IMR-90 (cell line): ENCODE data around the gene POLD1. TPM values are rescaled to one million over a fixed set of nuclear protein-coding genes. Genes with fewer than 3 reads are reported as not detected.

ENCODE experiments used
- ATAC-seq: fragments of 200-7000 bp; cut with Tn5 transposase; 2 replicates; pipeline ENCODE4 v1.9.1; 2020; ENCODE audit warnings: low read depth, mild to moderate bottlenecking, moderate library complexity
- BruUV-seq: library from RNA; stranded (reverse); fragments of 400-500 nt; replicated peaks from 2 replicates; lab custom pipeline; 2021; lab: Mats Ljungman, UMichigan
- CTCF ChIA-PET: fragments of 300-600 bp; formaldehyde crosslinking; extraction: SDS; loops from one replicate; lab custom pipeline; 2021; ENCODE audit warnings: antibody characterized with exemption; lab: Yijun Ruan, JAX
- POLR2A ChIA-PET: fragments of 300-600 bp; sonication (Branson Sonifier 250); formaldehyde crosslinking; loops from one replicate; lab custom pipeline; 2022; ENCODE audit warnings: antibody characterized with exemption; ENCODE audit not compliant: unreplicated experiment; lab: Charles Lee
- DNase-seq: peaks from one replicate; pipeline ENCODE4 v3.0.0; 2013
- H2AFZ ChIP-seq: replicated peaks from 2 replicates; pipeline ENCODE3; 2013; ENCODE audit warnings: low read length, mild to moderate bottlenecking; ENCODE audit not compliant: poor library complexity
- H2AK5ac ChIP-seq: 2 replicates; pipeline ENCODE4 v1.6.1; 2013; ENCODE audit warnings: low read depth, low read length, inconsistent platforms
- H2AK9ac ChIP-seq: replicated peaks from 2 replicates; pipeline ENCODE3; 2013; ENCODE audit warnings: mild to moderate bottlenecking, low read depth, low read length, moderate library complexity; ENCODE audit not compliant: poor library complexity
- H2BK120ac ChIP-seq: 2 replicates; pipeline ENCODE4 v1.6.1; 2013; ENCODE audit warnings: low read depth, low read length, inconsistent platforms
- H2BK15ac ChIP-seq: 3 replicates; pipeline ENCODE4 v1.6.1; 2013; ENCODE audit warnings: low read depth, low read length, inconsistent platforms
- H2BK20ac ChIP-seq: 2 replicates; pipeline ENCODE4 v1.6.1; 2013; ENCODE audit warnings: low read depth, mild to moderate bottlenecking, inconsistent platforms, low read length, moderate library complexity
- H2BK5ac ChIP-seq: 2 replicates; pipeline ENCODE4 v1.6.1; 2013; ENCODE audit warnings: mild to moderate bottlenecking, low read depth, low read length, inconsistent platforms; ENCODE audit not compliant: poor library complexity, severe bottlenecking
- H3K14ac ChIP-seq: replicated peaks from 2 replicates; pipeline ENCODE4 v1.6.1; 2013; ENCODE audit warnings: low read depth, low read length, inconsistent platforms
- H3K18ac ChIP-seq: 2 replicates; pipeline ENCODE4 v1.6.1; 2013; ENCODE audit warnings: low read depth, low read length, control low read depth
- H3K23ac ChIP-seq: 2 replicates; pipeline ENCODE4 v1.6.1; 2013; ENCODE audit warnings: low read depth, low read length, inconsistent platforms
- H3K27ac ChIP-seq: 2 replicates; pipeline ENCODE4 v1.5.1; 2013; ENCODE audit warnings: mild to moderate bottlenecking, control low read depth, low read length; ENCODE audit not compliant: insufficient read depth
- H3K27me3 ChIP-seq: 2 replicates; pipeline ENCODE4 v1.6.1; 2013; ENCODE audit warnings: low read length; ENCODE audit not compliant: control insufficient read depth, insufficient read depth
- H3K36me3 ChIP-seq: 2 replicates; pipeline ENCODE4 v1.6.1; 2013; ENCODE audit warnings: low read length, mixed read lengths; ENCODE audit not compliant: control insufficient read depth, insufficient read depth
- H3K4ac ChIP-seq: 2 replicates; pipeline ENCODE4 v1.6.1; 2013; ENCODE audit warnings: low read depth, low read length, inconsistent platforms
- H3K4me1 ChIP-seq: 2 replicates; pipeline ENCODE4 v1.6.1; 2013; ENCODE audit warnings: low read length, mixed read lengths; ENCODE audit not compliant: control insufficient read depth, insufficient read depth
- H3K4me2 ChIP-seq: 2 replicates; pipeline ENCODE4 v1.6.1; 2013; ENCODE audit warnings: low read depth, mild to moderate bottlenecking, control low read depth, low read length, moderate library complexity
- H3K4me3 ChIP-seq: 2 replicates; pipeline ENCODE4 v1.5.1; 2013; ENCODE audit warnings: low read depth, mild to moderate bottlenecking, control low read depth, low read length, moderate library complexity; ENCODE audit not compliant: insufficient read depth
- H3K56ac ChIP-seq: 2 replicates; pipeline ENCODE4 v1.6.1; 2013; ENCODE audit warnings: low read length, inconsistent platforms; ENCODE audit not compliant: insufficient read depth; ENCODE audit errors: extremely low read depth
- H3K79me1 ChIP-seq, 2 experiments: 2 replicates each; pipeline ENCODE4 v1.6.1; 2013; ENCODE audit warnings: low read length in 2 of 2, inconsistent platforms in 1 of 2, low read depth in 1 of 2
- H3K9ac ChIP-seq: 2 replicates; pipeline ENCODE4 v1.6.1; 2013; ENCODE audit warnings: low read depth, low read length, control low read depth
- H3K9me1 ChIP-seq: 2 replicates; pipeline ENCODE4 v1.6.1; 2013; ENCODE audit warnings: low read length, inconsistent platforms; ENCODE audit not compliant: insufficient read depth
- H3K9me3 ChIP-seq: 2 replicates; pipeline ENCODE4 v1.6.1; 2013; ENCODE audit warnings: low read length; ENCODE audit not compliant: control insufficient read depth, insufficient read depth
- H4K20me1 ChIP-seq: 2 replicates; pipeline ENCODE4 v1.6.1; 2013; ENCODE audit warnings: low read length, inconsistent platforms; ENCODE audit not compliant: insufficient read depth
- H4K5ac ChIP-seq: 2 replicates; pipeline ENCODE4 v1.6.1; 2013; ENCODE audit warnings: mild to moderate bottlenecking, low read depth, low read length, control low read depth
- H4K8ac ChIP-seq, 2 experiments: 2 replicates each; pipeline ENCODE4 v1.6.1; 2013; ENCODE audit warnings: low read depth in 2 of 2, low read length in 2 of 2, control low read depth in 1 of 2, inconsistent platforms in 1 of 2
- H4K91ac ChIP-seq: 2 replicates; pipeline ENCODE4 v1.6.1; 2013; ENCODE audit warnings: low read depth, low read length, inconsistent platforms; ENCODE audit not compliant: insufficient read depth
- CHD1 ChIP-seq: IDR thresholded peaks from 2 replicates; pipeline ENCODE4 v1.6.1; 2012; ENCODE audit warnings: low read depth, low read length, improper control_type of control experiment
- CTCF ChIP-seq: conservative IDR thresholded peaks from 2 replicates; pipeline ENCODE4 v1.5.1; 2012; ENCODE audit warnings: mild to moderate bottlenecking, low read depth, low read length, improper control_type of control experiment
- MAFK ChIP-seq: IDR thresholded peaks from 2 replicates; pipeline ENCODE4 v1.6.1; 2012; ENCODE audit warnings: low read depth, low read length, improper control_type of control experiment
- WGBS, 2 experiments: methylation state at CpG; one replicate each; pipeline versions ENCODE4 v1.1.5 to v1.1.7; 2013; ENCODE audit warnings: missing lambda C conversion rate in 2 of 2; ENCODE audit not compliant: insufficient read length in 1 of 2; ENCODE audit errors: extremely low coverage in 2 of 2; 5-methylcytosine and 5-hydroxymethylcytosine counted together
- dilution Hi-C: fragments of 300-500 bp; cut with HindIII; formaldehyde crosslinking; loops from one replicate; pipeline ENCODE4 v1.14.3; 2018; ENCODE audit warnings: low sequenced_read_pairs; ENCODE audit not compliant: unreplicated experiment
- in situ Hi-C: fragments of 300-500 bp; cut with MboI; formaldehyde crosslinking; loops from 3 replicates; pipeline ENCODE4 v1.14.3; 2019; ENCODE audit warnings: low sequenced_read_pairs, inconsistent platforms, mixed read lengths
- intact Hi-C: fragments of 100-400 bp; cut with micrococcal nuclease; formaldehyde crosslinking; loops from 2 replicates; pipeline ENCODE4 v1.10.0; 2022
- polyA plus RNA-seq, 3 experiments: library from polyadenylated mRNA; depleted of rRNA; stranded (reverse); fragments of >200 nt; gene quantifications; 2 replicates each; pipeline ENCODE4 v1.2.3, GENCODE V29; 2012; ENCODE audit warnings: low replicate concordance in 1 of 3
- total RNA-seq: library from RNA; depleted of rRNA; stranded (reverse); fragments of >200 nt; gene quantifications from 2 replicates; pipeline ENCODE4 v1.2.3, GENCODE V29; 2012

Gene POLD1
- total and polyA plus RNA-seq, 2 of the 4 experiments (the other 2 are of a cell fraction), result 13.8 to 28.9 TPM

GRCh38 chr19:50384685-50385535 lies 763 bp downstream of the POLD1 start:
- peak overlapping the region; percentile 78 for H3K9ac ChIP-seq
- ATAC-seq (peak; percentile 0), DNase-seq (peak; percentile 16)
- no peak overlapping the region for H3K18ac ChIP-seq
- WGBS, 2 experiments, result 7% methylated on average over 14 of the region's 26 CpGs; no CpG with 5 or more reads in 1 of the 2 experiments
- peak overlapping the region; percentile 98 for H3K4me2 ChIP-seq
- H2BK5ac ChIP-seq, result no peak overlapping the region
- peak overlapping the region; percentile 92 for H3K27ac ChIP-seq
- ChIA-PET CTCF (interaction anchor here (0.7 to 1.1 kb wide), 3 partner anchors 16 to 1531 kb away, joined by 3 read pairs; no protein-coding TSS in a partner anchor), POLR2A (no interaction called here)
- no peak overlapping the region for H2BK15ac ChIP-seq
- peak overlapping the region; percentile 76 for H3K4me3 ChIP-seq
- H3K14ac ChIP-seq, result peak overlapping the region; percentile 70
- H4K91ac ChIP-seq, result peak overlapping the region; percentile 29; the same call in 1 of the 2 replicates
- peak overlapping the region; percentile 69; the same call in 1 of the 2 replicates for H3K23ac ChIP-seq
- peaks cover 4 to 40% of the 10 kb centered on the region in 2 experiments for H3K79me1 ChIP-seq
- H2BK20ac ChIP-seq, result no peak overlapping the region
- peaks cover 4% of the 10 kb centered on the region; the same call in 1 of the 2 replicates for H4K20me1 ChIP-seq
- no peaks in the 10 kb centered on the region; the same call in 1 of the 2 replicates for H3K4me1 ChIP-seq
- H3K56ac ChIP-seq, result peak overlapping the region; percentile 74
- H2BK120ac ChIP-seq, result peak overlapping the region; percentile 20; the same call in 1 of the 2 replicates
- no TSS peak for BruUV-seq
- H4K5ac ChIP-seq, result peak overlapping the region; percentile 25
- in situ Hi-C loops, result no loop called here
- peak overlapping the region; percentile 81 for H3K4ac ChIP-seq
- H3K36me3 ChIP-seq, result peaks cover 21% of the 10 kb centered on the region
- dilution Hi-C loops, result no loop called here
- intact Hi-C loops, result loop anchor here (2.0 kb wide), 1 partner anchor 30 kb away; no protein-coding TSS in a partner anchor
- peak overlapping the region; percentile 52 for H2AK5ac ChIP-seq
- peaks cover 6% of the 10 kb centered on the region; the same call in 1 of the 2 replicates for H3K9me1 ChIP-seq
- H3K9me3 ChIP-seq, result no peaks in the 10 kb centered on the region
- peak overlapping the region; percentile 88 for H2AFZ ChIP-seq
- TF ChIP-seq CHD1 (peak; percentile 65; the same call in 1 of the 2 replicates), MAFK (no peak), CTCF (no peak)
- H2AK9ac ChIP-seq, result peak overlapping the region; percentile 67
- H4K8ac ChIP-seq, result peak overlapping the region; percentile 30 to 69; a peak in 2 of 4 replicates
- no peaks in the 10 kb centered on the region for H3K27me3 ChIP-seq
